Gastroesophageal sphincter (tissue), 4 donors: Measurements from ENCODE around the gene CCDC92B. TPM values are rescaled to one million over a fixed set of nuclear protein-coding genes. Genes with fewer than 3 reads are reported as not detected.

Experiments used
- ATAC-seq: fragments of 150-250 bp; one replicate; pipeline ENCODE4 v1.9.1; 2016; ENCODE audit warnings: mild to moderate bottlenecking, moderate library complexity
- H3K27ac ChIP-seq, 4 donors: fragments of 200-600 bp; sonication (generic) in 3 of 4; 1 replicate in 3 of 4; 2 replicates in 1 of 4; pipeline ENCODE4 v1.5.1; 2016 to 2019
- H3K27me3 ChIP-seq: fragments of 200-600 bp; sonication (generic); one replicate; pipeline ENCODE4 v1.5.1; 2019
- H3K36me3 ChIP-seq, 2 donors: fragments of 200-600 bp; sonication (generic); one replicate each; pipeline ENCODE4 v1.5.1; 2019; ENCODE audit warnings: control low read depth in 1 of 2
- H3K4me1 ChIP-seq, 3 donors: fragments of 200-600 bp; sonication (generic); 1 replicate in 2 of 3; 2 replicates in 1 of 3; pipeline ENCODE4 v1.5.1; 2016 to 2019; ENCODE audit warnings: control low read depth in 2 of 3
- H3K4me3 ChIP-seq, 2 donors: fragments of 200-600 bp; sonication (generic); one replicate each; pipeline ENCODE4 v1.5.1; 2019; ENCODE audit warnings: mild to moderate bottlenecking in 1 of 2, moderate library complexity in 1 of 2
- H3K9me3 ChIP-seq, 3 donors: fragments of 200-600 bp; sonication (generic); one replicate each; pipeline ENCODE4 v1.5.1; 2017 to 2019; ENCODE audit warnings: control low read depth in 2 of 3
- EP300 ChIP-seq: sonication (generic); formaldehyde crosslinking; IDR thresholded peaks from one replicate; pipeline ENCODE4 v1.6.1; 2017; ENCODE audit warnings: antibody characterized with exemption, mild to moderate bottlenecking
- POLR2A ChIP-seq, 2 donors: fragments of 450-650 bp; IDR thresholded peaks; one replicate each; pipeline ENCODE4 v1.6.1; 2017; ENCODE audit warnings: antibody characterized with exemption in 2 of 2, mild to moderate bottlenecking in 2 of 2, moderate library complexity in 1 of 2
- POLR2AphosphoS5 ChIP-seq: sonication (generic); formaldehyde crosslinking; IDR thresholded peaks from one replicate; pipeline ENCODE4 v1.6.1; 2017; ENCODE audit warnings: antibody characterized with exemption
- WGBS, 2 donors: methylation state at CpG; one replicate each; pipeline ENCODE4 v1.1.5; 2018; ENCODE audit warnings: low coverage in 1 of 2; 5-methylcytosine and 5-hydroxymethylcytosine counted together
- total RNA-seq, 4 donors: library from RNA; depleted of rRNA; stranded (reverse); fragments of >200 nt; gene quantifications; one replicate each; pipeline ENCODE4 v1.1.0, GENCODE V29; 2016
- TF ChIP-seq, protein P1 (sequence below), 4 experiments: fragments of 200-600 bp in 2 of 4; fragments of 450-650 bp in 2 of 4; sonication (generic) in 1 of 4; IDR thresholded peaks; one replicate each; pipeline ENCODE4 v1.5.1; 2017 to 2019; ENCODE audit warnings: antibody characterized with exemption in 4 of 4, mild to moderate bottlenecking in 2 of 4, moderate library complexity in 2 of 4

The CCDC92B gene
- total RNA-seq, 4 donors from 2014 or later, result 0.08 TPM; not detected in 3

DNA sequence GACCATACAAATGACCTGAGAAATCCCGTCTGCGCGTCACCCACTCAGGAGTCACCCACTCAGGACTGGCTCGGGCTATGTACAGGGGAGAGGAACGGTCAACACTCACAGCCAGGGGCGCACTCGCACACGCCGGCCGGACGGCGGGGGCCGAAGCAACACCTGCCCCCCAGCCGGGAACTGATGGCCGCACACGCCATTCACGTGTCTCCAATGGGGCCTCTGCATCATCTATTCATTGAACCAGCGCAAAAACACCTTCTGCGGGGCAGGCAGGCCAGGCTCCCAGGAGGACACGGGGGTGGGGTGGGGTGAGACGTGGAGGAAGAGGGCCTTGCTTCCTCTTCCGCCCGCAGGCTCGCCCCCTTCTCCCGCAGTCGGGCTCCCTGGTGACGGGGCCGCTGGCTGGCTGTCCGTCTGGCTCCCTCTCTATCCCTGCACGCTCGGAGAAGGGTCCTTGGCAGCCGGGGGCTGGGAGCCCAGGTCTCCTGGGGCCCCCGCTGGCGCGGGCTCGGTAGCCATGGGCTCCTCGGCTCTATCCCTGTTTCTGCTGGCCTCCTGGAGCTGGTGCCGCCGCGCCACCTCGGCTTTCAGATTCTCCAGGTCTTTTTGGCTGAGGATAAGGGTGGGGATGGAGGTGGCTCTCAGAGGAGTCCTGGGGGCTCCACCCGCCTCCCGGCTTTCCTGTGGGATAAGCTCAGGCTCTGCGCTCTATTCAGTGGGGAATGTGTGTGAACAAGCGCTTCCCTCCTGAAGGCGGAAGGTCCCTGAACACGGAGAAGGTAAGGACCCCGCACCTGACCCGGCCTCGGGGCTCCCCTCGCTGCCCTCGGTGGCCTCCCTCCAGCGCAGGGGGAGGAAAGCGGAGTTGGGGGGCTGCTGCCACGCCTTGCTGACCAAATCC lies 59.0 kb downstream of the CCDC92B start:
- WGBS, 2 donors, result 100% methylated on average over 1 of the region's 55 CpGs; no CpG with 5 or more reads in 1 of the 2 donors
- peaks cover 0 to 45% (median 33%) of the 10 kb centered on the region in 3 donors for H3K4me1 ChIP-seq
- peak overlapping the region in 3 of 4 donors; percentile 71 to 77 (median 73) for H3K27ac ChIP-seq
- H3K4me3 ChIP-seq, result no peak overlapping the region
- H3K36me3 ChIP-seq, result peaks cover 0 to 58% of the 10 kb centered on the region in 2 donors
- ATAC-seq, result no peak
- TF ChIP-seq POLR2AphosphoS5, result no peak
- TF ChIP-seq, protein P1, sequence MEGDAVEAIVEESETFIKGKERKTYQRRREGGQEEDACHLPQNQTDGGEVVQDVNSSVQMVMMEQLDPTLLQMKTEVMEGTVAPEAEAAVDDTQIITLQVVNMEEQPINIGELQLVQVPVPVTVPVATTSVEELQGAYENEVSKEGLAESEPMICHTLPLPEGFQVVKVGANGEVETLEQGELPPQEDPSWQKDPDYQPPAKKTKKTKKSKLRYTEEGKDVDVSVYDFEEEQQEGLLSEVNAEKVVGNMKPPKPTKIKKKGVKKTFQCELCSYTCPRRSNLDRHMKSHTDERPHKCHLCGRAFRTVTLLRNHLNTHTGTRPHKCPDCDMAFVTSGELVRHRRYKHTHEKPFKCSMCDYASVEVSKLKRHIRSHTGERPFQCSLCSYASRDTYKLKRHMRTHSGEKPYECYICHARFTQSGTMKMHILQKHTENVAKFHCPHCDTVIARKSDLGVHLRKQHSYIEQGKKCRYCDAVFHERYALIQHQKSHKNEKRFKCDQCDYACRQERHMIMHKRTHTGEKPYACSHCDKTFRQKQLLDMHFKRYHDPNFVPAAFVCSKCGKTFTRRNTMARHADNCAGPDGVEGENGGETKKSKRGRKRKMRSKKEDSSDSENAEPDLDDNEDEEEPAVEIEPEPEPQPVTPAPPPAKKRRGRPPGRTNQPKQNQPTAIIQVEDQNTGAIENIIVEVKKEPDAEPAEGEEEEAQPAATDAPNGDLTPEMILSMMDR (IDR thresholded peaks at IDR 0.05), result no peak
- no peak for TF ChIP-seq EP300
- TF ChIP-seq POLR2A (IDR thresholded peaks at IDR 0.05), result no peak
- H3K9me3 ChIP-seq, result no peaks in the 10 kb centered on the region
- H3K27me3 ChIP-seq, result no peaks in the 10 kb centered on the region

DNA sequence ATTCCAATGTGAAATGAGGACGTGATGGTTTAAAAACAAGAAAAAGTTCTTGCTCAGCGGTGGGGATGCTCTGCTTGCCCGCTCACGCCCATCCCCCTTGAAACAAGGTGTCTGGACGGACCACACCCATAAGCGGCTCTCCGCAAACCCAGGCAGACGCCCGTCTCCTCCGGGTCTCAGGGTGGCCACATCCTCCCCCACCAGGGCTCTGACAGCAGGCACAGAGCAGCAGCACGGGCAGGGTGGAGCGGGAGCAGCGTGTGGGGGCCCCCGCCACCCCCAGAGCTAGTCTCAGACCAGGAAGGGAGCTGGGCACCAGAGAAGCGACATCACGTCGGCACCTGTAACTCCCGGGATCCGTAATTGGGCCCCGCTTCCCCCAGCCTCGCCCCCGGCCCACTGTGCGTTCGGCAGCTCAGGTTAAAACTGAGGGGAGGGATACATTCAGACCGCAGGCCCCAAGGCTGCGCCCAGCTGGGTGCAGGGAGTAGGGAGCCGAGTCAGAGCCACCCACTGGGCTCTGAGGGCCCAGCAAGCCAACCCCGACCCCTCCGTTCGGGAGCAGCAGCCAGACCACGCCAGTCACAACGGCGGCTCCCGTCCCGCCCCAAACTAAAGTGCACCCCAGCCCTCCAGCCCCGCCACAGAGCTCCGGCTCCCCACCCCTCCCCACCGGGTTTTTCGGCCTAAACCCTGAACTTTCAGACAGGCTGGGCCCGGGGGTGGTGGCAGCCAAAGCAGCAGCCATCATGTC lies 59.9 kb downstream of the CCDC92B start:
- H3K9me3 ChIP-seq, result no peaks in the 10 kb centered on the region
- H3K27me3 ChIP-seq, result no peaks in the 10 kb centered on the region
- peaks cover 0 to 45% (median 33%) of the 10 kb centered on the region in 3 donors for H3K4me1 ChIP-seq
- WGBS, 2 donors, result 28% methylated on average over 5 of the region's 40 CpGs; no CpG with 5 or more reads in 1 of the 2 donors
- H3K4me3 ChIP-seq, result no peak overlapping the region
- no peak for TF ChIP-seq EP300
- TF ChIP-seq, protein P1 (IDR thresholded peaks at IDR 0.05), result no peak
- TF ChIP-seq POLR2A (IDR thresholded peaks at IDR 0.05), result no peak
- no peak for TF ChIP-seq POLR2AphosphoS5
- no peak for ATAC-seq
- peak overlapping the region in 3 of 4 donors; percentile 71 to 77 (median 73) for H3K27ac ChIP-seq
- peaks cover 0 to 55% of the 10 kb centered on the region in 2 donors for H3K36me3 ChIP-seq

DNA sequence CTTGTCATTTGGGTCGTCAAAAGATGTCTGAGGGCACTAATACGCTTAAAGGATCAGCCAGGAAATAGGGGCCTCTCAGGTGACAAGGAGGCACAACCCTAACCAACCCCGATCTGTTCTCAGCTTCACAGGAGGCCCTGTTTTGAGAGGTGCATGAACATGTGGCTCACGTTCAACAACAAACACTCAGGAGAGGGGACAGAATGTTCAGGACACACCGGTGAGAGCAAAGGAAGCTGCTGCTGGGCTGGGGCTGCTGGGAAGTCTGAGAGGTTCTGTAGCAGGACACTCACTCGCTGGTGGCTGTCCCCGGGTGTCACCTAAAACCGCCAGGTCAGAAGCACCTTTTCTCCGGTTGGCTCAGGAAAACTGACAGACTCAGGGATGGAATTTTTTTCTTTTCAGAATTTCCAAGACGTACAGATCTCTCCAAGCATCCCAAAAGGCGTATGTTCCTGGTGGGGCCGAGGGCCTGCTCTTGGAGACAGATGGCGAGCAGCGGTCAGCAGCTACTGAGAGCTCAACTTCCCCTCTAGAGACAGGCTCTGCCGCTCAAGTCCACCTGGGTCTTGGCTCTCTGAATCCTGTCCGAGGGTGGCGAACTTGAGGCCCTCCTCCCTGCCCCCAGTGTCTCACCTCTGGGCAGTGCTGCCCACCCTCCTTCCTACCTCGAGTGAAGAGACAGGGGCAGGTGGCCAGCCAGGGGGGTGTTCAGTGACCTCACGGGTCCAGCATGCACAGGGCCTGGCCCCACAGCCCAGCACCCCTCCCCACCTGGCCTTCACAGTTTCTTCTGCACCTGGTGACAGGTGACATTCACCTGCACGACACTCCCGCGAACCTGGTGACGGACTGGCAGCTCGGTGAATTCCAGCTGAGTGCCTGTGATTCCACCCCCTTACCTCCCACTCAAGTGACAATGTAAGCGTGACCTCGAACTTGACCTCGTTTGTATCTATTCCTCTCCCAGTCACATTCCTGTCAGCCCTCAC lies 60.8 kb downstream of the CCDC92B start:
- Histone ChIP-seq H3K36me3 (peaks cover 0 to 54% of the 10 kb centered on the region in 2 donors), H3K9me3 (no peaks in the 10 kb centered on the region), H3K27me3 (no peaks in the 10 kb centered on the region), H3K4me3 (no peak overlapping the region), H3K4me1 (peaks cover 0 to 52% (median 33%) of the 10 kb centered on the region in 3 donors), H3K27ac (peak overlapping the region in 3 of 4 donors; percentile 71 to 77 (median 73))
- TF ChIP-seq POLR2A (IDR thresholded peaks at IDR 0.05), result no peak
- TF ChIP-seq, protein P1 (IDR thresholded peaks at IDR 0.05), result no peak
- no peak for TF ChIP-seq EP300
- TF ChIP-seq POLR2AphosphoS5, result peak; percentile 44
- peak; percentile 27 for ATAC-seq
- WGBS, 2 donors, result 55 to 66% methylated on average over 6 to 19 of the region's 27 CpGs

DNA sequence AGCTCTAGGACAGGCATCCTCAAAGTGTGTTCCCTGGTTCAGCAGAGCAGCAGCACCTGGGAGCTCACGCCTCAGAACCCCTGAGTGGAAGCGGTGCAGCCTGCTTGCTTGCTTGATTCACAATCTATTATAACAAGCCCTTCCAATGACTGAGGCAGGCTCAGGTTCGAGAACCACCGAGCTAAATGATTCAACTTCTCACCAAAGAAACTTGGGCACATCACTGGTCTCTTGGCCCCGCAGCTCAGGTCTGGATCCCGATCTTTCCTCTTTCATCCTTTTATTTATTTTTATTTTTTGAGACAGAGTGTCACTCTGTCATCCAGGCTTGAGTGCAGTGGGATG lies 62.4 kb downstream of the CCDC92B start:
- Histone ChIP-seq H3K9me3 (no peaks in the 10 kb centered on the region), H3K27ac (peak overlapping the region; percentile 25 to 77 (median 72)), H3K4me1 (peaks cover 0 to 58% (median 33%) of the 10 kb centered on the region in 3 donors), H3K27me3 (no peaks in the 10 kb centered on the region), H3K4me3 (no peak overlapping the region), H3K36me3 (peaks cover 0 to 53% of the 10 kb centered on the region in 2 donors)
- ATAC-seq, result no peak
- TF ChIP-seq POLR2AphosphoS5, result no peak
- no peak for TF ChIP-seq POLR2A (IDR thresholded peaks at IDR 0.05)
- TF ChIP-seq EP300, result no peak
- TF ChIP-seq, protein P1 (IDR thresholded peaks at IDR 0.05), result no peak
- WGBS, 2 donors, result 50 to 68% methylated on average over 1 to 5 of the region's 6 CpGs
